K562 (cell line): Measurements from ENCODE around the gene HGS. TPM values are rescaled to one million over a fixed set of nuclear protein-coding genes. Genes with fewer than 3 reads are reported as not detected.

Experiments used
- CEBPG ChIP-seq, 3 experiments: fragments of 200-800 bp in 1 of 3; sonication (Bioruptor generic) in 1 of 3; sonication (generic) in 1 of 3; formaldehyde crosslinking in 1 of 3; IDR thresholded peaks in 2 of 3; conservative IDR thresholded peaks in 1 of 3; 2 replicates each; pipeline versions ENCODE4 v1.6.1 to v1.8.0; 2016 to 2022; ENCODE audit warnings: missing compliant biosample characterization in 2 of 3, missing genetic modification characterization in 2 of 3, mild to moderate bottlenecking in 1 of 3, missing genetic modification reagents in 1 of 3
- CREB5 ChIP-seq: fragments of 250-450 bp; sonication (Bioruptor Pico); IDR thresholded peaks from 2 replicates; pipeline ENCODE4 v1.5.0; 2020; ENCODE audit warnings: mild to moderate bottlenecking
- CSDE1 ChIP-seq, 2 experiments: fragments of 450-650 bp; IDR thresholded peaks; 2 replicates each; pipeline ENCODE4 v1.6.1; 2016; ENCODE audit warnings: mild to moderate bottlenecking in 1 of 2
- DACH1 ChIP-seq: fragments of 450-650 bp; IDR thresholded peaks from 2 replicates; pipeline ENCODE4 v1.6.1; 2018; ENCODE audit not compliant: partially characterized antibody
- GABPB1 ChIP-seq: sonication (generic); formaldehyde crosslinking; IDR thresholded peaks from 2 replicates; pipeline ENCODE4 v1.8.0; 2022; ENCODE audit warnings: mild to moderate bottlenecking, missing genetic modification reagents
- HDAC3 ChIP-seq: fragments of 450-650 bp; IDR thresholded peaks from 2 replicates; pipeline ENCODE4 v1.6.1; 2018; ENCODE audit warnings: borderline replicate concordance, mild to moderate bottlenecking, moderate library complexity; ENCODE audit not compliant: partially characterized antibody
- HNRNPL ChIP-seq: fragments of 200-400 bp; formaldehyde crosslinking; IDR thresholded peaks from 2 replicates; pipeline ENCODE4 v1.6.1; 2017; ENCODE audit warnings: low read depth, mild to moderate bottlenecking, low read length
- JUN ChIP-seq, 2 experiments: sonication (generic) in 1 of 2; formaldehyde crosslinking in 1 of 2; IDR thresholded peaks; 2 replicates each; pipeline versions ENCODE4 v1.6.1 to v1.8.0; 2012 to 2022; ENCODE audit warnings: borderline replicate concordance in 2 of 2, mild to moderate bottlenecking in 2 of 2, improper control_type of control experiment in 1 of 2, low read depth in 1 of 2, low read length in 1 of 2, missing genetic modification reagents in 1 of 2
- KAT8 ChIP-seq: fragments of 450-650 bp; IDR thresholded peaks from 2 replicates; pipeline ENCODE4 v1.6.1; 2016; ENCODE audit warnings: low read depth, mild to moderate bottlenecking
- MEF2D ChIP-seq: conservative IDR thresholded peaks from 2 replicates; pipeline ENCODE4 v1.6.1; 2016; ENCODE audit warnings: low read depth, missing genetic modification characterization, missing compliant biosample characterization
- OTX1 ChIP-seq: fragments of 450-650 bp; formaldehyde crosslinking; IDR thresholded peaks from 2 replicates; pipeline ENCODE4 v1.4.0; 2022; ENCODE audit warnings: mild to moderate bottlenecking
- PYGO2 ChIP-seq: fragments of 450-650 bp; IDR thresholded peaks from 2 replicates; pipeline ENCODE4 v1.6.1; 2016; ENCODE audit warnings: mild to moderate bottlenecking, missing genetic modification characterization, moderate library complexity, missing compliant biosample characterization
- SETDB1 ChIP-seq: IDR thresholded peaks from one replicate; pipeline ENCODE4 v1.6.1; 2012; ENCODE audit warnings: low read length, control low read depth, inconsistent platforms
- SUPT5H ChIP-seq: fragments of 450-650 bp; IDR thresholded peaks from 2 replicates; pipeline ENCODE4 v1.6.1; 2016
- TAL1 ChIP-seq: fragments of 450-650 bp; IDR thresholded peaks from 2 replicates; pipeline ENCODE4 v1.6.1; 2016; ENCODE audit warnings: mild to moderate bottlenecking
- TARDBP ChIP-seq: fragments of 450-650 bp; IDR thresholded peaks from 2 replicates; pipeline ENCODE4 v1.6.1; 2016
- TCF3 ChIP-seq: sonication (generic); formaldehyde crosslinking; IDR thresholded peaks from 2 replicates; pipeline ENCODE4 v1.4.0; 2020; ENCODE audit warnings: mild to moderate bottlenecking, missing genetic modification reagents
- WHSC1 ChIP-seq: IDR thresholded peaks from one replicate; pipeline ENCODE4 v1.6.1; 2012; ENCODE audit warnings: low read length, control low read depth, inconsistent platforms
- ZC3H8 ChIP-seq: fragments of 450-650 bp; IDR thresholded peaks from 2 replicates; pipeline ENCODE4 v1.6.1; 2017
- ZKSCAN8 ChIP-seq: fragments of 200-800 bp; sonication (Bioruptor generic); IDR thresholded peaks from 2 replicates; pipeline ENCODE4 v1.6.1; 2016; ENCODE audit warnings: missing genetic modification characterization, missing compliant biosample characterization
- ZNF436 ChIP-seq: fragments of 250-450, 450-650 bp; sonication (Bioruptor Pico); formaldehyde crosslinking; IDR thresholded peaks from 2 replicates; pipeline ENCODE4 v1.7.0; 2020; ENCODE audit warnings: mild to moderate bottlenecking
- ZZZ3 ChIP-seq: fragments of 450-650 bp; IDR thresholded peaks from 2 replicates; pipeline ENCODE4 v1.6.1; 2016; ENCODE audit warnings: antibody characterized with exemption, mild to moderate bottlenecking, moderate library complexity
- polyA plus RNA-seq, 8 experiments: library from polyadenylated mRNA; depleted of rRNA in 4 of 8; stranded (reverse) in 5 of 8; unstranded in 3 of 8; fragments of >200 nt; fragmentation: Nextera tagmentation in 2 of 8; fragmentation: Illumina TruSeq in 1 of 8; extraction: Ambion mirVana in 2 of 8; extraction: Trizol in 1 of 8; gene quantifications; 2 replicates each; pipeline versions ENCODE4 v1.2.1 to v1.2.3, GENCODE V29; 2011 to 2014; ENCODE audit warnings: inconsistent platforms in 1 of 8, missing spikeins in 1 of 8
- total RNA-seq, 7 experiments: library from RNA; depleted of rRNA in 6 of 7; stranded (reverse); fragments of >200 nt in 6 of 7; fragmentation: Illumina TruSeq in 2 of 7; extraction: Trizol in 2 of 7; gene quantifications; 2 replicates each; pipeline versions ENCODE4 v1.2.1 to v1.2.3, GENCODE V29; 2011 to 2021; ENCODE audit warnings: low replicate concordance in 1 of 7
- TF ChIP-seq, protein P1 (sequence below): fragments of 250-450 bp; sonication (Bioruptor Pico); IDR thresholded peaks from 2 replicates; pipeline ENCODE4 v1.8.0; 2022; ENCODE audit warnings: moderate library complexity, mild to moderate bottlenecking, inconsistent platforms

HGS gene
- total and polyA plus RNA-seq, 9 of the 15 experiments (the other 6 are each of a cell fraction or from before 2014, with no cell fraction given), result 3.9 to 176 (median 77.1) TPM

GRCh38 chr17:81702934-81703746, 19.3 kb downstream of the HGS start, which contains the start of gene MRPL12 (continued):
- TF ChIP-seq CSDE1 (IDR thresholded peaks at IDR 0.05) (no peak), ZC3H8 (no peak), KAT8 (no peak), ZZZ3 (peak; percentile 87), SUPT5H (peak; percentile 87), TAL1 (no peak), JUN (IDR thresholded peaks at IDR 0.05; ENCODE audit: borderline replicate concordance, low read depth, low read length) (0 out of 2 replicates have a peak, but pooled peaks have one; percentile 8), JUN (CRISPR knock-in tag; IDR thresholded peaks at IDR 0.05; ENCODE audit: borderline replicate concordance) (no peak), WHSC1 (no peak), HNRNPL (peak; percentile 75; the same call in 1 of the 2 replicates), PYGO2 (tag) (no peak), GABPB1 (peak; percentile 97), OTX1 (CRISPR knock-in tag) (no peak), ZNF436 (no peak), TCF3 (CRISPR knock-in tag) (peak; percentile 12; the same call in 1 of the 2 replicates), TARDBP (0 out of 2 replicates have a peak, but pooled peaks have one; percentile 21), DACH1 (no peak), CREB5 (CRISPR knock-in tag) (no peak), MEF2D (tag) (no peak), ZKSCAN8 (no peak), CEBPG (CRISPR knock-in tag; IDR thresholded peaks at IDR 0.05) (no peak), CEBPG (tag; conservative IDR thresholded peaks at IDR 0.05 in 1 of 2, IDR thresholded peaks at IDR 0.05 in 1 of 2) (no peak), HDAC3 (no peak), SETDB1 (no peak)
- TF ChIP-seq, protein P1, sequence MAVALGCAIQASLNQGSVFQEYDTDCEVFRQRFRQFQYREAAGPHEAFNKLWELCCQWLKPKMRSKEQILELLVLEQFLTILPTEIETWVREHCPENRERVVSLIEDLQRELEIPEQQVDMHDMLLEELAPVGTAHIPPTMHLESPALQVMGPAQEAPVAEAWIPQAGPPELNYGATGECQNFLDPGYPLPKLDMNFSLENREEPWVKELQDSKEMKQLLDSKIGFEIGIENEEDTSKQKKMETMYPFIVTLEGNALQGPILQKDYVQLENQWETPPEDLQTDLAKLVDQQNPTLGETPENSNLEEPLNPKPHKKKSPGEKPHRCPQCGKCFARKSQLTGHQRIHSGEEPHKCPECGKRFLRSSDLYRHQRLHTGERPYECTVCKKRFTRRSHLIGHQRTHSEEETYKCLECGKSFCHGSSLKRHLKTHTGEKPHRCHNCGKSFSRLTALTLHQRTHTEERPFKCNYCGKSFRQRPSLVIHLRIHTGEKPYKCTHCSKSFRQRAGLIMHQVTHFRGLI (CRISPR knock-in tag), result no peak
